Retinal pigment epithelial cell (primary cell): ENCODE results near the gene IARS2.

Experiments
- DNase-seq: peaks from one replicate; pipeline ENCODE4 v3.0.0-alpha.2; 2010; ENCODE audit warnings: low read depth
- H3K4me3 ChIP-seq: 2 replicates; pipeline ENCODE4 v1.5.1; 2011; ENCODE audit warnings: mild to moderate bottlenecking, low read length, control low read depth, moderate library complexity
- TF ChIP-seq, protein P1 (sequence below): conservative IDR thresholded peaks from 2 replicates; pipeline ENCODE4 v1.5.1; 2011; ENCODE audit warnings: low read depth, low read length, control low read depth, inconsistent platforms

The IARS2 gene

DNA sequence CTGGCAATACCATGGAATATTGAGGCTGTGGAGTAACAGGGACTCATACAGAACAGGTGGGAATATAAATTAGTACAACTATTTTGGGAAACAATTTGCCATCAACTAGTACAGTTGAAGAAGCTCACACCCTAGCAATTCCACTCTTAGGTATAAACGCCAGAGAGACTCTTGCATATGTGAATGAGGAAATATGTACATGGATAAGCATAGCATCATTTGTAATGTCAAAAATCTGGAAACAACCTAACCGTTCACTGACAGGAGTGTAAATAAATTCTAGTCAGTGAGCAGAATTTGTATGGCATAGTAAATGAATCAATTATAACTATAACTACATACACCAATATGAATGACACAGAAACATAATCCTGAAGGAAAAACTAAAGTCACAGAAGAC, 94.6 kb downstream of the IARS2 start:
- no peak for DNase-seq
- TF ChIP-seq, protein P1, sequence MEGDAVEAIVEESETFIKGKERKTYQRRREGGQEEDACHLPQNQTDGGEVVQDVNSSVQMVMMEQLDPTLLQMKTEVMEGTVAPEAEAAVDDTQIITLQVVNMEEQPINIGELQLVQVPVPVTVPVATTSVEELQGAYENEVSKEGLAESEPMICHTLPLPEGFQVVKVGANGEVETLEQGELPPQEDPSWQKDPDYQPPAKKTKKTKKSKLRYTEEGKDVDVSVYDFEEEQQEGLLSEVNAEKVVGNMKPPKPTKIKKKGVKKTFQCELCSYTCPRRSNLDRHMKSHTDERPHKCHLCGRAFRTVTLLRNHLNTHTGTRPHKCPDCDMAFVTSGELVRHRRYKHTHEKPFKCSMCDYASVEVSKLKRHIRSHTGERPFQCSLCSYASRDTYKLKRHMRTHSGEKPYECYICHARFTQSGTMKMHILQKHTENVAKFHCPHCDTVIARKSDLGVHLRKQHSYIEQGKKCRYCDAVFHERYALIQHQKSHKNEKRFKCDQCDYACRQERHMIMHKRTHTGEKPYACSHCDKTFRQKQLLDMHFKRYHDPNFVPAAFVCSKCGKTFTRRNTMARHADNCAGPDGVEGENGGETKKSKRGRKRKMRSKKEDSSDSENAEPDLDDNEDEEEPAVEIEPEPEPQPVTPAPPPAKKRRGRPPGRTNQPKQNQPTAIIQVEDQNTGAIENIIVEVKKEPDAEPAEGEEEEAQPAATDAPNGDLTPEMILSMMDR = no peak
- no peak overlapping the region for H3K4me3 ChIP-seq

DNA sequence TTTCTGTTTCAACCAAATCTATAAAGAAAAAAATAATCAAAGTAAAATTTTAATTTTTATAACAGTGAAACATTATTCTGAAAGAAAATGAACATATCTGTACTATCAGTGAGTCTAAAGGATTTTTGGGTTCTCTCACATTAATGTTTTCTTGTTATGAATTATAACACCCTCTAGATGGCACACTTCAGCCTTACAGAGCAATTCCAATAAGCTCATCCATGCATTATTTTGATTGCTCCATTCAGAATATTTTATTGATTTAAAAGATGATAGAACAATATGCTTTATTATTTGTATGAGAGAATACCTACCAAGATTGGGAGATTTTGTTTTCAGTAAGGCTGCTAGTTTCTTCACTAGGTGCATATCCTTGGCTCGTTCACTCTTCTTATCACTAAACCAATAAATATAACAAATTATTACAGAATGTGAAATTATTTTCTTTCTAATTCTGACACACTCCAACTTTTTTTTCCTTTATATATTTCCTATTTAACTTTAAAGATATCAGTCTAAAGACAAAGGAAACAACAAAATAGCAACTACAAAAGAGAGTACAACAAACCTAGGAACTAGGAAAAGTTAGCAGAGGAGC, 95.9 kb downstream of the IARS2 start:
- no peak for DNase-seq
- TF ChIP-seq, protein P1 = peak; percentile 55

DNA sequence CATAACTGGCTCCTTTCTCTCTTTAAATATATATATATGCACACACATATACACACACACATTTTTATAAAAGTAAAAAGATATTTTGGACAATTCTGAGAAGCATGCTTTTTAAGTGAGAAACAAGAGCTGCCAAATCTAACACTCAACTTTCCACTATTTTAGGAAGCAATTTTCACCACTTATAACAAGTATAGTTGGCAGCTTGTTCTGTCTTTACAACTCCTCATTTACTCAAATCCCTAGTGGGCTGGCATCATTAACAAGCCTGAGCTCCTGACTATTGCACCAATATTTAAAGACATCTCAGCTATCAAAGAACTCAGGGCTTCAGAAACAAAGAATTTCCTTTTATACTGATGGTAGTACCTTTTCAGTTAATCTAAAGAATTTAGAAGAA, 101.8 kb downstream of the IARS2 start:
- no peak overlapping the region for H3K4me3 ChIP-seq
- no peak for DNase-seq
- TF ChIP-seq, protein P1 = no peak

More for the DNA sequence above, 95.9 kb downstream of the IARS2 start:
- H3K4me3 ChIP-seq = no peak overlapping the region
